GM12878 (cell line): Measurements from ENCODE around the gene SULT1A1. TPM values are rescaled to one million over a fixed set of nuclear protein-coding genes. Genes with fewer than 3 reads are reported as not detected.

ENCODE experiments used
- ATAC-seq: fragments of 200-7000 bp; cut with Tn5 transposase; 3 replicates; pipeline ENCODE4 v1.9.1; 2020; ENCODE audit warnings: mild to moderate bottlenecking, moderate library complexity
- BruUV-seq: library from RNA; stranded (reverse); fragments of 400-500 nt; replicated peaks from 2 replicates; lab custom pipeline; 2021; lab: Mats Ljungman, UMichigan
- CTCF ChIA-PET: fragments of 300-600 bp; sonication (Branson Sonifier 250); formaldehyde crosslinking; extraction: SDS; loops from one replicate; lab custom pipeline; 2021; ENCODE audit warnings: inconsistent platforms; lab: Yijun Ruan, JAX
- POLR2A ChIA-PET: fragments of 350-600 bp; formaldehyde crosslinking; extraction: SDS; loops from one replicate; lab custom pipeline; 2021; ENCODE audit warnings: inconsistent platforms; lab: Charles Lee
- RAD21 ChIA-PET: fragments of 300-600 bp; sonication (Branson Sonifier 250); formaldehyde crosslinking; loops from one replicate; lab custom pipeline; 2023; ENCODE audit warnings: antibody characterized with exemption; ENCODE audit not compliant: unreplicated experiment; lab: Charles Lee
- SMC1A ChIA-PET: fragments of 300-600 bp; sonication (Branson Sonifier 250); formaldehyde crosslinking; loops from one replicate; lab custom pipeline; 2023; ENCODE audit not compliant: unreplicated experiment, uncharacterized antibody; lab: Charles Lee
- DNase-seq: peaks from one replicate; pipeline ENCODE4 v3.0.0-alpha.2; 2011; ENCODE audit warnings: low read depth, low spot score
- FAIRE-seq: peaks from 3 replicates; lab custom pipeline; 2011; peaks lifted over from hg19 to GRCh38; lab: Jason Lieb, UNC
- H2AFZ ChIP-seq: 2 replicates; pipeline ENCODE4 v1.6.0; 2011; ENCODE audit warnings: low read depth, low read length, control low read depth; ENCODE audit not compliant: control insufficient read depth
- H3K27ac ChIP-seq: 2 replicates; pipeline ENCODE4 v1.5.1; 2011; ENCODE audit warnings: control low read depth; ENCODE audit not compliant: control insufficient read depth, insufficient read depth
- H3K27me3 ChIP-seq, 2 experiments: replicated peaks in 1 of 2; 2 replicates each; pipeline versions ENCODE4 v1.6.0 to v1.6.1; 2011; ENCODE audit warnings: low read length in 1 of 2; ENCODE audit not compliant: control insufficient read depth in 2 of 2, insufficient read depth in 2 of 2
- H3K36me3 ChIP-seq, 2 experiments: 2 replicates each; pipeline ENCODE4 v1.5.1; 2011; ENCODE audit warnings: low read length in 1 of 2; ENCODE audit not compliant: control insufficient read depth in 2 of 2, insufficient read depth in 2 of 2
- H3K4me1 ChIP-seq: 2 replicates; pipeline ENCODE4 v1.6.1; 2011; ENCODE audit warnings: mild to moderate bottlenecking, low read length, moderate library complexity, mixed read lengths; ENCODE audit not compliant: control insufficient read depth, insufficient read depth
- H3K4me2 ChIP-seq: 2 replicates; pipeline ENCODE4 v1.6.0; 2011; ENCODE audit warnings: control low read depth; ENCODE audit not compliant: control insufficient read depth, insufficient read depth
- H3K4me3 ChIP-seq: fragments of 200-600 bp; sonication (generic); 2 replicates; pipeline ENCODE4 v1.5.1; 2016
- H3K79me2 ChIP-seq: 2 replicates; pipeline ENCODE4 v1.6.0; 2011; ENCODE audit warnings: low read length; ENCODE audit not compliant: control insufficient read depth, insufficient read depth
- H3K9ac ChIP-seq: 2 replicates; pipeline ENCODE4 v1.8.0; 2011; ENCODE audit warnings: low read length, control low read depth, mixed read lengths; ENCODE audit not compliant: control insufficient read depth, insufficient read depth
- H3K9me3 ChIP-seq: replicated peaks from 3 replicates; pipeline ENCODE4 v1.5.1; 2011; ENCODE audit warnings: mild to moderate bottlenecking, low read length; ENCODE audit not compliant: control insufficient read depth, insufficient read depth
- H4K20me1 ChIP-seq: 2 replicates; pipeline ENCODE4 v1.6.0; 2011; ENCODE audit not compliant: control insufficient read depth, insufficient read depth
- CBX3 ChIP-seq: fragments of 200-600 bp; sonication (generic); IDR thresholded peaks from 2 replicates; pipeline ENCODE4 v1.6.1; 2016; ENCODE audit warnings: low read depth, borderline replicate concordance
- ESRRA ChIP-seq: IDR thresholded peaks from 2 replicates; pipeline ENCODE4 v1.6.1; 2012; ENCODE audit warnings: mild to moderate bottlenecking, low read length, improper control_type of control experiment
- MYB ChIP-seq: fragments of 150-350 bp; IDR thresholded peaks from 2 replicates; pipeline ENCODE4 v1.6.1; 2014; ENCODE audit warnings: mild to moderate bottlenecking, low read depth, low read length, borderline replicate concordance
- RB1 ChIP-seq: fragments of 450-650 bp; formaldehyde crosslinking; IDR thresholded peaks from 2 replicates; pipeline ENCODE4 v1.6.1; 2017; ENCODE audit warnings: mild to moderate bottlenecking, borderline replicate concordance
- TBL1XR1 ChIP-seq: IDR thresholded peaks from 2 replicates; pipeline ENCODE4 v1.6.1; 2012; ENCODE audit warnings: low read depth, low read length, improper control_type of control experiment
- WGBS: methylation state at CpG from one replicate; pipeline ENCODE4 v1.1.6; 2016; ENCODE audit warnings: low lambda C conversion rate; ENCODE audit not compliant: insufficient replicate concordance, insufficient coverage; ENCODE audit errors: missing lambda C conversion rate; 5-methylcytosine and 5-hydroxymethylcytosine counted together
- in situ Hi-C: fragments of 300-500 bp; cut with MboI; formaldehyde crosslinking; loops from 9 replicates; pipeline ENCODE4 v1.14.3; 2018; ENCODE audit warnings: mixed read lengths
- intact Hi-C: fragments of 100-400 bp; cut with micrococcal nuclease; formaldehyde crosslinking; loops from one replicate; pipeline ENCODE4 v1.14.2; 2022; ENCODE audit not compliant: unreplicated experiment
- polyA plus RNA-seq, 11 experiments: library from polyadenylated mRNA; depleted of rRNA in 4 of 11; unstranded in 6 of 11; stranded (reverse) in 5 of 11; fragments of >200 nt; fragmentation: Nextera tagmentation in 4 of 11; fragmentation: Illumina TruSeq in 1 of 11; extraction: Ambion mirVana in 4 of 11; extraction: Trizol in 1 of 11; gene quantifications; 1 replicate in 1 of 11; 2 replicates in 10 of 11; pipeline versions ENCODE4 v1.2.1 to v1.2.3, GENCODE V29; 2011 to 2016; ENCODE audit warnings: inconsistent platforms in 2 of 11, missing spikeins in 2 of 11, low read depth in 1 of 11
- total RNA-seq, 4 experiments: library from RNA; depleted of rRNA in 3 of 4; stranded (reverse); fragments of >200 nt in 3 of 4; fragmentation: Illumina TruSeq in 1 of 4; extraction: Trizol in 1 of 4; gene quantifications; 2 replicates each; pipeline versions ENCODE4 v1.2.1 to v1.2.3, GENCODE V29; 2013 to 2021
- TF ChIP-seq, protein P1 (sequence below): fragments of 450-650 bp; IDR thresholded peaks from 2 replicates; pipeline ENCODE4 v1.6.1; 2017; ENCODE audit warnings: mild to moderate bottlenecking, moderate library complexity

Gene SULT1A1
- total and polyA plus RNA-seq, 10 of the 15 experiments (the other 5 are each of a cell fraction or from before 2014, with no cell fraction given): 0.03 to 1.5 (median 0.76) TPM; not detected in 1

DNA sequence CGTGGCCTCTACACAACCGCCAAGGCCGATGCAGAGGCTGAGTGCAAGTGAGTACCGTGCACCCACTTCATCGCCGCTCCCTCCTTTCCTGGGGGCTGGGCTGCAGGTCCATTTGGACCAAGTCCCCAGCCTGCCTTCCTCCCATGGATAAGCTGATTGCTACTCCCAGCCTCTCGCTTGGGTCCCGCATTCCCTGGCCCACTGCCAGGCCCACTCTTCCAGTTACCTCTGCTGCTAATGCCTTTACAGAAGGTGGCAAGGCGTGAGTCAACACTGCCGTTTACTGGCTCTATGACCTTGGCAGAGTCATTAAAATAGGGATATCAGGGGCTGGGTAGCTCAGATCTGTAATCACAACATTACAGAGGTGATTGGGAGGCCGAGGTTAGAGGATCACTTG is 24.2 kb downstream of the SULT1A1 start (continued):
- TF ChIP-seq, protein P1, sequence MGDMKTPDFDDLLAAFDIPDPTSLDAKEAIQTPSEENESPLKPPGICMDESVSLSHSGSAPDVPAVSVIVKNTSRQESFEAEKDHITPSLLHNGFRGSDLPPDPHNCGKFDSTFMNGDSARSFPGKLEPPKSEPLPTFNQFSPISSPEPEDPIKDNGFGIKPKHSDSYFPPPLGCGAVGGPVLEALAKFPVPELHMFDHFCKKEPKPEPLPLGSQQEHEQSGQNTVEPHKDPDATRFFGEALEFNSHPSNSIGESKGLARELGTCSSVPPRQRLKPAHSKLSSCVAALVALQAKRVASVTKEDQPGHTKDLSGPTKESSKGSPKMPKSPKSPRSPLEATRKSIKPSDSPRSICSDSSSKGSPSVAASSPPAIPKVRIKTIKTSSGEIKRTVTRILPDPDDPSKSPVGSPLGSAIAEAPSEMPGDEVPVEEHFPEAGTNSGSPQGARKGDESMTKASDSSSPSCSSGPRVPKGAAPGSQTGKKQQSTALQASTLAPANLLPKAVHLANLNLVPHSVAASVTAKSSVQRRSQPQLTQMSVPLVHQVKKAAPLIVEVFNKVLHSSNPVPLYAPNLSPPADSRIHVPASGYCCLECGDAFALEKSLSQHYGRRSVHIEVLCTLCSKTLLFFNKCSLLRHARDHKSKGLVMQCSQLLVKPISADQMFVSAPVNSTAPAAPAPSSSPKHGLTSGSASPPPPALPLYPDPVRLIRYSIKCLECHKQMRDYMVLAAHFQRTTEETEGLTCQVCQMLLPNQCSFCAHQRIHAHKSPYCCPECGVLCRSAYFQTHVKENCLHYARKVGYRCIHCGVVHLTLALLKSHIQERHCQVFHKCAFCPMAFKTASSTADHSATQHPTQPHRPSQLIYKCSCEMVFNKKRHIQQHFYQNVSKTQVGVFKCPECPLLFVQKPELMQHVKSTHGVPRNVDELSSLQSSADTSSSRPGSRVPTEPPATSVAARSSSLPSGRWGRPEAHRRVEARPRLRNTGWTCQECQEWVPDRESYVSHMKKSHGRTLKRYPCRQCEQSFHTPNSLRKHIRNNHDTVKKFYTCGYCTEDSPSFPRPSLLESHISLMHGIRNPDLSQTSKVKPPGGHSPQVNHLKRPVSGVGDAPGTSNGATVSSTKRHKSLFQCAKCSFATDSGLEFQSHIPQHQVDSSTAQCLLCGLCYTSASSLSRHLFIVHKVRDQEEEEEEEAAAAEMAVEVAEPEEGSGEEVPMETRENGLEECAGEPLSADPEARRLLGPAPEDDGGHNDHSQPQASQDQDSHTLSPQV: no peak
- TF ChIP-seq RB1 (no peak), ESRRA (no peak), CBX3 (no peak)

- peaks cover 2% of the 10 kb centered on the region in 2 experiments; a peak in 3 of 4 replicates for H3K36me3 ChIP-seq
Measured at GRCh38 chr16:28580726-28581315, 29.0 kb downstream of the SULT1A1 start.

More at GRCh38 chr16:28580726-28581315, 29.0 kb downstream of the SULT1A1 start:
- no peaks in the 10 kb centered on the region for H3K27me3 ChIP-seq
- no peak for TF ChIP-seq MYB
- no peak for TF ChIP-seq TBL1XR1
- ATAC-seq: no peak
- ChIA-PET CTCF (interaction anchor here (1.0 to 1.2 kb wide), 2 partner anchors 17 to 36 kb away, joined by 3 to 4 read pairs; no protein-coding TSS in a partner anchor), SMC1A (no interaction called here), RAD21 (no interaction called here), POLR2A (no interaction called here)
- intact Hi-C loops (no loop called here), in situ Hi-C loops (no loop called here)
- H3K4me1 ChIP-seq: no peaks in the 10 kb centered on the region; the same call in 1 of the 2 replicates
- no peak overlapping the region for H3K27ac ChIP-seq
- no peak overlapping the region for H2AFZ ChIP-seq
- WGBS: 97% methylated on average over 15 of the region's 15 CpGs
- no peak overlapping the region for H3K4me3 ChIP-seq
- no peak overlapping the region for H3K9ac ChIP-seq
- no peaks in the 10 kb centered on the region for H3K79me2 ChIP-seq
- no peaks in the 10 kb centered on the region for H3K9me3 ChIP-seq
- H4K20me1 ChIP-seq: no peaks in the 10 kb centered on the region
- no peak for DNase-seq
- no peak overlapping the region for H3K4me2 ChIP-seq
- FAIRE-seq: no peak
- BruUV-seq: no TSS peak
